GM12878 (cell line): ENCODE results near the gene CDK5R1. TPM values are rescaled to one million over a fixed set of nuclear protein-coding genes. Genes with fewer than 3 reads are reported as not detected.
A peak's percentile ranks its signal among the peaks of the same experiment; 100 is the strongest.

ENCODE experiments used
- ASH2L ChIP-seq: fragments of 300-600, 200-600 bp; sonication (generic); IDR thresholded peaks from 2 replicates; pipeline ENCODE4 v1.6.1; 2017; ENCODE audit warnings: low read depth, mild to moderate bottlenecking, borderline replicate concordance
- ATF7 ChIP-seq: fragments of 450-650 bp; IDR thresholded peaks from 2 replicates; pipeline ENCODE4 v1.6.1; 2016; ENCODE audit warnings: low read depth, mild to moderate bottlenecking
- BCLAF1 ChIP-seq: fragments of 450-650 bp; IDR thresholded peaks from 2 replicates; pipeline ENCODE4 v1.6.1; 2017; ENCODE audit warnings: antibody characterized with exemption, mild to moderate bottlenecking, moderate library complexity
- EZH2 ChIP-seq: IDR thresholded peaks from 2 replicates; pipeline ENCODE4 v1.6.1; 2012; ENCODE audit warnings: low read depth, mild to moderate bottlenecking, control low read depth, inconsistent platforms, low read length, borderline replicate concordance; ENCODE audit not compliant: control insufficient read depth
- FOS ChIP-seq: IDR thresholded peaks from 3 replicates; pipeline ENCODE4 v1.6.1; 2011; ENCODE audit warnings: borderline replicate concordance; ENCODE audit not compliant: insufficient read length; ENCODE audit errors: extremely low read depth
- KLF5 ChIP-seq: fragments of 450-650 bp; IDR thresholded peaks from 2 replicates; pipeline ENCODE4 v1.6.1; 2014; ENCODE audit warnings: mild to moderate bottlenecking; ENCODE audit not compliant: partially characterized antibody
- MXI1 ChIP-seq: fragments of 150-350 bp; IDR thresholded peaks from 2 replicates; pipeline ENCODE4 v1.6.1; 2011; ENCODE audit warnings: low read depth, mild to moderate bottlenecking, inconsistent platforms, low read length, improper control_type of control experiment
- NFIC ChIP-seq: IDR thresholded peaks from 2 replicates; pipeline ENCODE4 v1.6.1; 2012; ENCODE audit warnings: low read depth, mild to moderate bottlenecking, inconsistent platforms, low read length, moderate library complexity
- NR2F1 ChIP-seq: fragments of 450-650 bp; conservative IDR thresholded peaks from 2 replicates; pipeline ENCODE4 v1.6.1; 2017; ENCODE audit warnings: mild to moderate bottlenecking
- PAX5 ChIP-seq: IDR thresholded peaks from 2 replicates; pipeline ENCODE4 v1.6.1; 2011; ENCODE audit warnings: low read depth, low read length, borderline replicate concordance
- SREBF2 ChIP-seq: IDR thresholded peaks from 2 replicates; pipeline ENCODE4 v1.6.1; 2012; ENCODE audit warnings: mild to moderate bottlenecking, low read length
- STAT1 ChIP-seq: fragments of 450-650 bp; conservative IDR thresholded peaks from 2 replicates; pipeline ENCODE4 v1.6.1; 2014; ENCODE audit warnings: antibody characterized with exemption, mild to moderate bottlenecking
- STAT3 ChIP-seq: IDR thresholded peaks from 2 replicates; pipeline ENCODE4 v1.6.1; 2011; ENCODE audit warnings: low read depth, low read length, improper control_type of control experiment
- TARDBP ChIP-seq: IDR thresholded peaks from 2 replicates; pipeline ENCODE4 v1.6.1; 2016; ENCODE audit warnings: borderline replicate concordance
- USF1 ChIP-seq: IDR thresholded peaks from 2 replicates; pipeline ENCODE4 v1.6.1; 2011; ENCODE audit warnings: borderline replicate concordance, low read depth, mild to moderate bottlenecking, moderate library complexity, mixed read lengths, low read length; ENCODE audit not compliant: insufficient read depth; ENCODE audit errors: extremely low read length
- polyA plus RNA-seq, 11 experiments: library from polyadenylated mRNA; depleted of rRNA in 4 of 11; unstranded in 6 of 11; stranded (reverse) in 5 of 11; fragments of >200 nt; fragmentation: Nextera tagmentation in 4 of 11; fragmentation: Illumina TruSeq in 1 of 11; extraction: Ambion mirVana in 4 of 11; extraction: Trizol in 1 of 11; gene quantifications; 1 replicate in 1 of 11; 2 replicates in 10 of 11; pipeline versions ENCODE4 v1.2.1 to v1.2.3, GENCODE V29; 2011 to 2016; ENCODE audit warnings: inconsistent platforms in 2 of 11, missing spikeins in 2 of 11, low read depth in 1 of 11
- total RNA-seq, 4 experiments: library from RNA; depleted of rRNA in 3 of 4; stranded (reverse); fragments of >200 nt in 3 of 4; fragmentation: Illumina TruSeq in 1 of 4; extraction: Trizol in 1 of 4; gene quantifications; 2 replicates each; pipeline versions ENCODE4 v1.2.1 to v1.2.3, GENCODE V29; 2013 to 2021
- TF ChIP-seq, protein P1 (sequence below): fragments of 450-650 bp; IDR thresholded peaks from 2 replicates; pipeline ENCODE4 v1.6.1; 2017; ENCODE audit warnings: low read depth, mild to moderate bottlenecking, moderate library complexity
- TF ChIP-seq, protein P2 (sequence below): fragments of 450-650 bp; IDR thresholded peaks from 2 replicates; pipeline ENCODE4 v1.6.1; 2018; ENCODE audit warnings: mild to moderate bottlenecking, low read depth, moderate library complexity; ENCODE audit not compliant: partially characterized antibody
- TF ChIP-seq, protein P3 (sequence below): fragments of 450-650 bp; IDR thresholded peaks from 2 replicates; pipeline ENCODE4 v1.6.1; 2018; ENCODE audit warnings: borderline replicate concordance, mild to moderate bottlenecking; ENCODE audit not compliant: partially characterized antibody

The CDK5R1 gene
- total and polyA plus RNA-seq, 10 of the 15 experiments (the other 5 are each of a cell fraction or from before 2014, with no cell fraction given): 1.1 to 28.3 (median 12.2) TPM

- no peak for TF ChIP-seq BCLAF1
- TF ChIP-seq, protein P1, sequence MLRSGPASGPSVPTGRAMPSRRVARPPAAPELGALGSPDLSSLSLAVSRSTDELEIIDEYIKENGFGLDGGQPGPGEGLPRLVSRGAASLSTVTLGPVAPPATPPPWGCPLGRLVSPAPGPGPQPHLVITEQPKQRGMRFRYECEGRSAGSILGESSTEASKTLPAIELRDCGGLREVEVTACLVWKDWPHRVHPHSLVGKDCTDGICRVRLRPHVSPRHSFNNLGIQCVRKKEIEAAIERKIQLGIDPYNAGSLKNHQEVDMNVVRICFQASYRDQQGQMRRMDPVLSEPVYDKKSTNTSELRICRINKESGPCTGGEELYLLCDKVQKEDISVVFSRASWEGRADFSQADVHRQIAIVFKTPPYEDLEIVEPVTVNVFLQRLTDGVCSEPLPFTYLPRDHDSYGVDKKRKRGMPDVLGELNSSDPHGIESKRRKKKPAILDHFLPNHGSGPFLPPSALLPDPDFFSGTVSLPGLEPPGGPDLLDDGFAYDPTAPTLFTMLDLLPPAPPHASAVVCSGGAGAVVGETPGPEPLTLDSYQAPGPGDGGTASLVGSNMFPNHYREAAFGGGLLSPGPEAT: peak; percentile 79
- no peak for TF ChIP-seq EZH2
- 0 out of 2 replicates have a peak, but pooled peaks have one; percentile 12 for TF ChIP-seq ATF7
- TF ChIP-seq FOS: no peak
- TF ChIP-seq KLF5: peak; percentile 81
- peak; percentile 98 for TF ChIP-seq TARDBP
- TF ChIP-seq, protein P2, sequence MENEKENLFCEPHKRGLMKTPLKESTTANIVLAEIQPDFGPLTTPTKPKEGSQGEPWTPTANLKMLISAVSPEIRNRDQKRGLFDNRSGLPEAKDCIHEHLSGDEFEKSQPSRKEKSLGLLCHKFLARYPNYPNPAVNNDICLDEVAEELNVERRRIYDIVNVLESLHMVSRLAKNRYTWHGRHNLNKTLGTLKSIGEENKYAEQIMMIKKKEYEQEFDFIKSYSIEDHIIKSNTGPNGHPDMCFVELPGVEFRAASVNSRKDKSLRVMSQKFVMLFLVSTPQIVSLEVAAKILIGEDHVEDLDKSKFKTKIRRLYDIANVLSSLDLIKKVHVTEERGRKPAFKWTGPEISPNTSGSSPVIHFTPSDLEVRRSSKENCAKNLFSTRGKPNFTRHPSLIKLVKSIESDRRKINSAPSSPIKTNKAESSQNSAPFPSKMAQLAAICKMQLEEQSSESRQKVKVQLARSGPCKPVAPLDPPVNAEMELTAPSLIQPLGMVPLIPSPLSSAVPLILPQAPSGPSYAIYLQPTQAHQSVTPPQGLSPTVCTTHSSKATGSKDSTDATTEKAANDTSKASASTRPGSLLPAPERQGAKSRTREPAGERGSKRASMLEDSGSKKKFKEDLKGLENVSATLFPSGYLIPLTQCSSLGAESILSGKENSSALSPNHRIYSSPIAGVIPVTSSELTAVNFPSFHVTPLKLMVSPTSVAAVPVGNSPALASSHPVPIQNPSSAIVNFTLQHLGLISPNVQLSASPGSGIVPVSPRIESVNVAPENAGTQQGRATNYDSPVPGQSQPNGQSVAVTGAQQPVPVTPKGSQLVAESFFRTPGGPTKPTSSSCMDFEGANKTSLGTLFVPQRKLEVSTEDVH: peak; percentile 40
- TF ChIP-seq NR2F1: 0 out of 2 replicates have a peak, but pooled peaks have one; percentile 34
- peak; percentile 6 for TF ChIP-seq USF1
- TF ChIP-seq STAT1: peak; percentile 49; the same call in 1 of the 2 replicates
- TF ChIP-seq ASH2L: 0 out of 2 replicates have a peak, but pooled peaks have one; percentile 78
- no peak for TF ChIP-seq STAT3
- TF ChIP-seq PAX5: no peak
- TF ChIP-seq, protein P3, sequence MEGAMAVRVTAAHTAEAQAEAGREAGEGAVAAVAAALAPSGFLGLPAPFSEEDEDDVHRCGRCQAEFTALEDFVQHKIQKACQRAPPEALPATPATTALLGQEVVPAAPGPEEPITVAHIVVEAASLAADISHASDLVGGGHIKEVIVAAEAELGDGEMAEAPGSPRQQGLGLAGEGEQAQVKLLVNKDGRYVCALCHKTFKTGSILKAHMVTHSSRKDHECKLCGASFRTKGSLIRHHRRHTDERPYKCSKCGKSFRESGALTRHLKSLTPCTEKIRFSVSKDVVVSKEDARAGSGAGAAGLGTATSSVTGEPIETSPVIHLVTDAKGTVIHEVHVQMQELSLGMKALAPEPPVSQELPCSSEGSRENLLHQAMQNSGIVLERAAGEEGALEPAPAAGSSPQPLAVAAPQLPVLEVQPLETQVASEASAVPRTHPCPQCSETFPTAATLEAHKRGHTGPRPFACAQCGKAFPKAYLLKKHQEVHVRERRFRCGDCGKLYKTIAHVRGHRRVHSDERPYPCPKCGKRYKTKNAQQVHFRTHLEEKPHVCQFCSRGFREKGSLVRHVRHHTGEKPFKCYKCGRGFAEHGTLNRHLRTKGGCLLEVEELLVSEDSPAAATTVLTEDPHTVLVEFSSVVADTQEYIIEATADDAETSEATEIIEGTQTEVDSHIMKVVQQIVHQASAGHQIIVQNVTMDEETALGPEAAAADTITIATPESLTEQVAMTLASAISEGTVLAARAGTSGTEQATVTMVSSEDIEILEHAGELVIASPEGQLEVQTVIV: no peak
- TF ChIP-seq NFIC: no peak
- TF ChIP-seq MXI1: peak; percentile 61
- no peak; the same call in 1 of the 2 replicates for TF ChIP-seq SREBF2
Measured at GRCh38 chr17:32444301-32445073, 42.3 kb upstream of the CDK5R1 start, which contains the start of gene PSMD11 (continued).
